Activated CD8-positive, alpha-beta T cell treated with anti-CD3 and anti-CD28 coated beads for 36 hours (primary cell): Measurements from ENCODE around the gene SPSB3. TPM values are rescaled to one million over a fixed set of nuclear protein-coding genes. Genes with fewer than 3 reads are reported as not detected.
A peak's percentile ranks its signal among the peaks of the same experiment; 100 is the strongest.

Source experiments
- ATAC-seq: fragments of 200-7000 bp; cut with Tn5 transposase; one replicate; pipeline ENCODE4 v1.10.0; 2021; ENCODE audit warnings: mild to moderate bottlenecking, moderate library complexity
- CTCF ChIA-PET: fragments of 350-600 bp; sonication (Branson Sonifier 250); formaldehyde crosslinking; loops from one replicate; lab custom pipeline; 2021; ENCODE audit warnings: antibody characterized with exemption; lab: Charles Lee
- POLR2A ChIA-PET: fragments of 350-600 bp; sonication (Branson Sonifier 250); formaldehyde crosslinking; loops from one replicate; lab custom pipeline; 2021; ENCODE audit warnings: antibody characterized with exemption; lab: Charles Lee
- DNase-seq: peaks from one replicate; pipeline ENCODE4 v3.0.0-alpha.2; 2020
- H3K27ac Mint-ChIP-seq: one replicate; pipeline ENCODE4 v1.8.0; 2021; ENCODE audit warnings: mild to moderate bottlenecking, mixed read lengths
- H3K27me3 Mint-ChIP-seq: one replicate; pipeline ENCODE4 v1.8.0; 2021; ENCODE audit warnings: mixed read lengths
- H3K36me3 Mint-ChIP-seq: one replicate; pipeline ENCODE4 v1.8.0; 2021; ENCODE audit warnings: low read depth, mixed read lengths
- H3K4me1 Mint-ChIP-seq: one replicate; pipeline ENCODE4 v1.8.0; 2021; ENCODE audit warnings: low read depth, mixed read lengths
- H3K4me3 Mint-ChIP-seq: one replicate; pipeline ENCODE4 v1.8.0; 2021; ENCODE audit warnings: mild to moderate bottlenecking, moderate library complexity, mixed read lengths
- H3K9me3 Mint-ChIP-seq: one replicate; pipeline ENCODE4 v1.8.0; 2021; ENCODE audit warnings: mixed read lengths
- CTCF ChIP-seq: fragments of 200-600 bp; IDR thresholded peaks from one replicate; pipeline ENCODE4 v1.8.0; 2022; ENCODE audit warnings: antibody characterized with exemption, mild to moderate bottlenecking
- intact Hi-C: fragments of 100-400 bp; cut with micrococcal nuclease; formaldehyde crosslinking; loops from one replicate; pipeline ENCODE4 v1.10.0; 2022
- total RNA-seq, 2 experiments: library from RNA; stranded (reverse); gene quantifications; one replicate each; pipeline ENCODE4 v1.2.3, GENCODE V29; 2021

SPSB3 gene
- total RNA-seq, 2 experiments from 2014 or later, result 14.4 to 15.2 TPM

GRCh38 chr16:1765826-1766225, 16.5 kb downstream of the SPSB3 start:
- ATAC-seq (no peak), DNase-seq (no peak)
- intact Hi-C loops, result no loop called here
- H3K4me1 Mint-ChIP-seq, result peaks cover 5% of the 10 kb centered on the region
- TF ChIP-seq CTCF, result no peak
- no peak overlapping the region for H3K27ac Mint-ChIP-seq
- no peaks in the 10 kb centered on the region for H3K27me3 Mint-ChIP-seq
- CTCF ChIA-PET, result no interaction called here
- H3K4me3 Mint-ChIP-seq, result no peak overlapping the region
- POLR2A ChIA-PET, result interaction anchor here (1.9 to 3.2 kb wide), 2 partner anchors 17 to 59 kb away, joined by 5 to 14 read pairs; partner anchors contain the start of genes MAPK8IP3, NUBP2 and SPSB3
- no peaks in the 10 kb centered on the region for H3K9me3 Mint-ChIP-seq
- H3K36me3 Mint-ChIP-seq, result peaks cover 7% of the 10 kb centered on the region

- ChIA-PET POLR2A (interaction anchor here (1.1 to 3.2 kb wide), 3 partner anchors 8 to 58 kb away, joined by 3 to 14 read pairs (median 5); partner anchors contain the start of genes EME2, MAPK8IP3, MRPS34 and NUBP2), CTCF (interaction anchor here (0.8 to 2.5 kb wide), 2 partner anchors 18 to 59 kb away, joined by 3 to 7 read pairs; partner anchors contain the start of genes MAPK8IP3, NUBP2 and SPSB3)
- no peak for TF ChIP-seq CTCF
- DNase-seq (no peak), ATAC-seq (no peak)
- H3K9me3 Mint-ChIP-seq, result no peaks in the 10 kb centered on the region
- H3K27me3 Mint-ChIP-seq, result no peaks in the 10 kb centered on the region
- H3K36me3 Mint-ChIP-seq, result peaks cover 4% of the 10 kb centered on the region
- intact Hi-C loops, result no loop called here
- peaks cover 2% of the 10 kb centered on the region for H3K4me1 Mint-ChIP-seq
- no peak overlapping the region for H3K4me3 Mint-ChIP-seq
- no peak overlapping the region for H3K27ac Mint-ChIP-seq
Measured at GRCh38 chr16:1764971-1765370, 17.4 kb downstream of the SPSB3 start.

- H3K27me3 Mint-ChIP-seq, result no peaks in the 10 kb centered on the region
- H3K9me3 Mint-ChIP-seq, result no peaks in the 10 kb centered on the region
- no peak overlapping the region for H3K4me3 Mint-ChIP-seq
- ATAC-seq, result peak; percentile 12
- intact Hi-C loops, result no loop called here
- POLR2A ChIA-PET, result interaction anchor here (1.1 to 3.2 kb wide), 2 partner anchors 9 to 19 kb away, joined by 3 to 14 read pairs; partner anchors contain the start of genes EME2, MRPS34, NUBP2 and SPSB3
- CTCF ChIA-PET, result interaction anchor here (2.5 kb wide), 1 partner anchor 58 kb away, joined by 7 read pairs; the partner anchor contains the start of gene MAPK8IP3
- H3K4me1 Mint-ChIP-seq, result no peaks in the 10 kb centered on the region
- peaks cover 4% of the 10 kb centered on the region for H3K36me3 Mint-ChIP-seq
- no peak for TF ChIP-seq CTCF
- no peak for DNase-seq
- no peak overlapping the region for H3K27ac Mint-ChIP-seq
Measured at GRCh38 chr16:1763521-1764511, 18.6 kb downstream of the SPSB3 start.

GRCh38 chr16:1762879-1763520, 19.4 kb downstream of the SPSB3 start:
- Mint-ChIP-seq H3K4me3 (no peak overlapping the region), H3K27me3 (no peaks in the 10 kb centered on the region), H3K4me1 (no peaks in the 10 kb centered on the region), H3K9me3 (no peaks in the 10 kb centered on the region), H3K27ac (no peak overlapping the region), H3K36me3 (peaks cover 4% of the 10 kb centered on the region)
- DNase-seq (no peak), ATAC-seq (no peak)
- no peak for TF ChIP-seq CTCF
- ChIA-PET POLR2A (no interaction called here), CTCF (interaction anchor here (2.5 kb wide), 1 partner anchor 57 kb away, joined by 7 read pairs; the partner anchor contains the start of gene MAPK8IP3)
- intact Hi-C loops, result no loop called here
